HPDE6-E6E7 (cell line): ENCODE measurements around the gene IRGQ.
"Not testable (repeated sequence)": the region's sequence is repeated elsewhere in the genome, so short reads cannot be mapped to it uniquely, and the experiment has no call there.

ENCODE experiments used
- DNase-seq: peaks from one replicate; pipeline ENCODE4 v3.0.0; 2011; ENCODE audit warnings: missing footprints; ENCODE audit errors: extremely low spot score

IRGQ gene

DNA sequence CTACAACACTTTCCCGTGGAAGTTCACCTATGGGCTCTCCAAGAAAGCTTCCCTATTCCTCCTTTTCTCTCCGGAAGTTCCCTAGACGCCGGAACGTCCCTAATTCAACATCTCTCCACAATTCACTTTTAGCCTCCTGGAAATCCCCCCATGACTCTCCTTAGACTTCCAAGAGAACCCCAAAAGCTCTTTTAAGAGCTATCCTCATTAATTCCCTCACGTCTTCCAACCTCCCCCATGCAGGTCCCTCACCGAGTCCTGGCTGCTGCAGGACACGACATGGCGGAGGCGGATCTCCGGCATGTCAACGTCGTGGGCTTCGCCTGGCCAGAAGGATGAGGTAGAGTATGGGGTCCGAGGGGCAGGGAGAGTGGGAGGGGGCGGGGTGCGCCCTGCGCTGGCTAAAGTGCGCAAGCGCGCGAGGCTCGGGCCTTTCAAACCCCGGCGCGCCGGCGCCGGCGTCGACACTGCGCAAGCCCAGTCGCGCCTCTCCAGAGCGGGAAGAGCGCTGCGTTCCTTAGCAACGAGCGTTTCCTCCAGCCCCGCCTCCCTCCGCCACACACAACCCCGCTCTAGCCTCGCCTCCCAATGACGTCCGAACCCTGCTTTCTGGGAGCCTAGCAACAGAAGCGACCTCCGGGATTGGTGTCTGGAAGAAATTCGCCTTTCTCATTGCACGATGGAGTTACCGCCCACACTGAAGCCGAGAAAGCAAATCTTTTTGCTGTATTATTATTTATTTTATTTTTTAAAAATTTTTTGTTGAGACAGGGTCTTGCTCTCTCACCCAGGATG lies 20.6 kb downstream of the IRGQ start, which contains the start of the genes PINLYP and XRCC1:
Gene PINLYP, plus strand, starts transcription at position 646 of the 795 bp plus-strand sequence. CDS start 1,391 bp downstream, outside the sequence.
Gene XRCC1, minus strand, starts transcription at position 372 of the 795 bp plus-strand sequence. Its CDS starts 69 bp downstream, at position 303.
- peak; percentile 98 for DNase-seq

DNA sequence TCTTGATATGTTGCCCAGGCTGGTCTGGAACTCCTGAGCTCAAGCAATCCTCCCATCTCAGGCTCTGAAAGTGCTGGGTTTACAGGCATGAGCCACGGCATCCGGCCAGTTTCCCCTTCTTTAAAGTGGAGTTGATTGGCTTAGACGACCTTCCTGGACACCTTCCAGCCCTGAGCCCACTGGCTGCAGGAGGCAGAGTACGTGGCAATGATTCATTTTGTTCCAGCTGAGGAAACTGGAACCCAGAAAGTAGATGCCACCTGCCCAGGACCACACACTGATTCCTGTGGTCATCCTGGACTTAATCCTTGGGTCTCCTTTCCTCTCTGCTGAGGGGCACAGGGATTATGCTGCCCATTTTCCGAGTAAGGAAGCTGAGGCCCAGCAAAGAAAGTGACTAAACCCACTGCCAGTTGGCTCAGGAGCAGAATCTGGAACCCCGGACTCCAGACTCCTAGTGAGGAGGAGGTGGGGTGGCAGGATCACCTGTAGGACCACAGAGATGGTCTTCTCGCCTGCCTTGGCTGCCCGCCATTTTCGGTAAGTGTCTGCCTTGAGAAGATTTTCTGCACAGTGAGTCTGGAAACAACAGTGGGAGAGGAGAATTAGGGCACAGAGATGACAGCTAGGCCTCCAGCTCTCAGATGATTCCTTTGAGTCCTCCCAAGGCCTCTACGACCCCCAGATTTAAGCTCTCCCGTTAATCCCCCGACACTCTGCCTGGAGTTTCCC lies 21.3 kb downstream of the IRGQ start:
- DNase-seq, result no peak

DNA sequence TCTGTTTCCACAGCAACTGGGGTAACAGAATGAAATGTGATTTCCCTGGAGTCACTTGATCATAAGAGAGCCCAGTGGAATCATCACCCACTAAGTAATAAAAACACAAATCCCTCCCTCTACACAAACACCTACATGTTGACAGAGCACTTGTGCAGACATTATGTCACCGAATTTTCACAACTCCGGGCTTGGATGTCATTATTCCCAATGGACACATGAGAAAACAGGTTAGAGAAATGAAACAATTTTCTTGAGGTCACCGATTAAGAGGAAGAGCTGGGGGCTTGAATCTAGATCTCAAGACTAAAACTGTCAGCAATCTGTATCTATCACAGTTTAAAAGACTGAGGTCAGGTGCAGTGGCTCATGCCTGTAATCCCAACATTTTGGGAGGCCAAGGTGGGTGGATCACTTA lies 23.8 kb downstream of the IRGQ start:
- no peak for DNase-seq

DNA sequence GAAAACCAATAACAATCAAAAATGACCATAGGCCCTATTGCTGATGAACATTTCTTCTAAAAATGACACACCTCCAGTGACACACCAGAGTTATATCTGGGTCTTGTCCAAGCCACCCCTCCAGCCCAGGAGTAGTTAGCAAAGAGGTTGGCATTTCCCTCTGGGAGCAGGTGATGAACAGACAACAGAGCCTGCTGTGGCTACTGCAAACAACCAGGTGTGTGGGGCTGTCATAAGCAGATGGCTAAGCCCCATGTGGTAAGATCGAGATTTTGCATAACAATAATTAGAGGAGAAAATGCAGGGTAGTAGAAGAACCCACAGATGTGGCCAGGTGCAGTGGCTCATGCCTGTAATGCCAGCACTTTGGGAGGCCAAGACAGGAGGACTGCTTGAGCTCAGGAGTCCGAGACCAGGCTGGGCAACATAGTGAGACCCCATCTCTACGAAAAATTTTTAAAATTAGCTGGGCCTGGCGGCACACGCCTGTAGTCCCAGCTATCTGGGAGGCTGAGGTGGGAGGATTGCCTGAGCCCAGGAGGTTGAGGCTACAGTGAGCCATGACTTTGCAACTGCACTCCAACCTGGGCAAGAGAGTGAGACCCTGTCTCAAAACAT lies 25.7 kb downstream of the IRGQ start:
- DNase-seq, result no peak

DNA sequence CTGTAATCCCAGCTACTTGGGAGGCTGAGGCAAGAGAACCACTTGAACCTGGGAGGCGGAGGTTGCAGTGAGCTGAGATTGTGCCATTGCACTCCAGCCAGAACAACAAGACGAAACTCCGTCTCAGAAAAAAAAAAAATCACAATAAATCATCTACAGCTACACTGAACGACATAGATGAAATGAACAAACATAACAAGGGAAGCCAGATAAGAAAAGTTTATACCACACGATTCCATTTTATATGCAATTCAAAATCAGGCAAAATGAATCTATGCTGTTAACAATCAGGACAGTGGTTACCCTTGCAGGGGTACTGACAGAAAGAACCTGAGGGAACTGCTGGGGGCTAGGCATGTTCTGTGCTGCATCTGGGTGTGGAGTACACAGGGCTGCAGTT lies 26.3 kb downstream of the IRGQ start:
- no peak for DNase-seq

DNA sequence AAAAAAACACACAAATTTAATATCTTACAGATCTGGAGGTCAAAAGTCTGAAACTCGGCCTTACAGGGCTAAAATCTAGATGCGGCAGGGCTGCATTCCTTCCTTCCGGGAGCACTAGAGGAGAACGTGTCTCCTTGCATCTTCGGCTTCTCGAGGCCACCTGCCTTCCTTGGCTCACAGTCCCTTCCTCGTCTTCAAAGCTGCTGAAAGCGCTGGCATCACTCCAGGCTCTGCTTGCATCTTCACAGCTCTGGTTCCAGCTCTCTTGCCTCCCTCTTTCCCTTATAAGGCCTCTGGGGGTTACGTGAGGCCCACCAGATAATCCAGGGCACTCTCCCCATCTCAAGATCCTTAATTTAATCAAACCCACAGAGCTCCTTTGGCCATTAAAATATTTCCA lies 31.1 kb downstream of the IRGQ start:
- DNase-seq, result no peak

DNA sequence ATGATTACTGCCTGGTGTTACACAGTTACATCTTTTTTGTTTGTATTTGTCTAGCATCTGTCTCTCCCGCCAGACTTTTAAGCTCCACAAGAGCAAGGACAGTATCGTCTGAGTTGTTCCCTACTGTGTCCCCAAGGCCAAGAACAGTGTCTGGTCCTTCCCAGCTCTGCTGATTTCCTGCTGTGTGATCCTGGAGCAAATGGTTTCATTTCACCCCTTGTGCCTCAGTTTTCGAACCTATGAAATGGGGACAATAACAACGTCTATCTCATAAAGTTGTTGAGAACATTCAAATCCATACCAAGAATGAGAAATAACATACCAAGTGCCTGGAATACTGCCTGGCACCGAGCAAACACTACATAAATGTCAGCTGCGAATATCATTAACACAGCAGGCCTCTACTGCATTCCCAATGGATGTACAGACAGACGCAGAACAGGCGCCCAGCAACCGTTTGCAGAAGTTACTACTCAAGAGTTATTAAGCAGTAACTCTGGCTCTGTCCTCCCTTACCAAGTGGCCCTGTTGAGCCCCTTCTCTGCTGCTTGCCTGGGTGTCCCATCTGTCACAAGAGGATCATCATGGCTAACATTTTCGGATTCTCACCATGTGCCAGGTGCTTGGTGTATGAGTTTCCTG lies 32.0 kb downstream of the IRGQ start:
- no peak for DNase-seq

DNA sequence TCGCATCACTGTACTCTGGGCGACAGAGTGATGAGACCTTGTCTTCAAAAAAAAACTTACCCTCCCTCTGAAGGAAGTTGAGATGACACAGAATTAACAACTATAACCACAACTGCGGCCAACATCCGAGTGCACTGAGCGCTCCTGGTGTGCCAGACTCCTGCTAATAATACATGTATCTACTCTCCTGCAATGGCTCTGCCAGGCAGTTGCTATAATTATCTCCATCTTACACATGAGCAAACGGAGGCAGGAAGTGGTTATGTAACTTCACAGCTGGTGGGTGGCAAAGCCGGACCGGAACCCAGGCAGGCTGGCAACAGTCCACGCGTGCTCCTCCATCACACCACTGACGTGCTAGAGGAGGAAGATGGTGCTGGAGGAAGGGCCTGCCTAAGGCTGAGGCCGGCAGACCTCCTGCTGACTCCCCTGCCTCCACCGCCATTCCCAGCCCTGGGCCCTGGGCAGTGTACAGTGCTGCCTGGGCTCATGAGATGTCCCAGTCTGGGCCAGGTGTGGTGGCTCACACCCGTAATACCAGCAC lies 33.2 kb downstream of the IRGQ start:
- no peak for DNase-seq

DNA sequence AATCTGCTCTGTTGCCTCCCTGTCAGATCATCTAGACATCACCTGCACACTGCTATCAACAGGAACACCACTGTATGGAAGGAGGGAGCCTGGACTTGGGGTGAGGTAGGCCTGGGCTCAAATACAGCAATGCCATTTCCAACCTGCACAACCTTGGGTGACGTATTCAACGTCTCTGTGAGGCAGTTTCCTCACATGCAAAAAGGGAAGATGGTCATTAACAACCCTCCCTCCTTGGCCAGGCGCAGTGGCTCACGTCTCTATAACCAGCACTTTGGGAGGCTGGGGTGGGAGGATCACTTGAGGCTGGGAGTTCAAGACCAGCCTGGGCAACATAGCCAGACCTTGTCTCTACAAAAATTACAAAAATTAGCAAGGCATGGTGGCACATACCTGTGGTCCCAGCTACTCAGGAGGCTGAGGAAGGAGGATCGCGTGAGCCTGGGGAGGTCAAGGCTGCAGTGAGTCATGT lies 33.7 kb downstream of the IRGQ start:
- DNase-seq, result no peak

DNA sequence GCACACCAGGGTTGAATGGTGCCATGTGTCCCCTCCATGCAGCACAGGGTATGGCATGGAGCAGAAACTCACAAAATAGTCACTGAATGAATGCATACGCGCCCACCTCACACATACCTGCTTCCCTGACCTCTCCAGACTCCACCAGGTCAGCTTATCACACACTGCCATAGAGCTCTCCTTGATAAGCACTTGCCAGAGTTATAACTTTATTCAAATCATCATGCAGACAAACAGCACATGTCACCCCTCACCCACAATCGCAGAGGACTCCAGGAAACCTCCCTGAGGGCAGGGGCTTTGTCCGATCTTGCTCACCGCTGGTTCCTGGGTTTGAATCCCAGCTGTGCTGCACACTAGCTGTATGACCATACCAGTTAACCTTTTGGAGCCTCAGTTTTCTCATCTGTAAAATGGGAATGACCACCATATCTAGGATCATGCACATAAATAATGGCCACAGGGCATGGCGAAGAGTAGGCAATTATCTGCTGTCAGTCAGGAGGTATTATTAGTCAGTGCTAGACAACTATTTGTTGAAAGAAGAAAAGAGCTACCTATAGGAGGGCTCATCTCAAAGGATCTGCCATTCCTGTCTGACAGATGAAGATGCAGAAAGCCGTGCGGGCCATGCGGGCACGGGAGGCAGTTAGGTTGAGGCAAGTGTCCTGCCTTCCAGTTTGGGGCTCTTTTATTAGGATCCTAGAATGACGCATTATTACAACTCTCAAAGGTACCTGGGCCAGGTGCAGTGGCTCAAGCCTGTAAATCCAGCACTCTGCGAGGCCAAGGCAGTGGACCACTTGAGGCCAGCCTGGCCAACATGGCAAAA lies 34.6 kb downstream of the IRGQ start:
- DNase-seq, result no peak

DNA sequence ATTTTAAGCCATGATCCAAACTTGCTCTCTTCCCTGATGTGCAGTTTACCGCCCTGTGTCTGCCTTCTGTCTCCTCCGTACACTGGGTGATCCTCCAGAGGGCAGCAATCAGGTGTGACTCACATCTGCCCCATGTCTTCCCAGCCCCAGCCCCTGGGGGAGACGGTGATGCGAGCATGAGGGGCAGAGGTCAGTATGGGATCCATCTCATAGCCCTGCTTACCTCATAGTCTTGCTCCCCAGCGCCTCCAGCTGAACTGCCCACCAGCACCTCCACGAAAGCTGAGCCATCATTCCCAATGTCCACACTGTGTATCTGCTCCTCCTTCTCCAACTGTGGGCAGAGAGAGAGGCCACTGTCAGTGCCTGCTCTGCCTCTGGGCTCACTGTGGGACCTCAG lies 35.2 kb downstream of the IRGQ start:
- DNase-seq, result no peak

DNA sequence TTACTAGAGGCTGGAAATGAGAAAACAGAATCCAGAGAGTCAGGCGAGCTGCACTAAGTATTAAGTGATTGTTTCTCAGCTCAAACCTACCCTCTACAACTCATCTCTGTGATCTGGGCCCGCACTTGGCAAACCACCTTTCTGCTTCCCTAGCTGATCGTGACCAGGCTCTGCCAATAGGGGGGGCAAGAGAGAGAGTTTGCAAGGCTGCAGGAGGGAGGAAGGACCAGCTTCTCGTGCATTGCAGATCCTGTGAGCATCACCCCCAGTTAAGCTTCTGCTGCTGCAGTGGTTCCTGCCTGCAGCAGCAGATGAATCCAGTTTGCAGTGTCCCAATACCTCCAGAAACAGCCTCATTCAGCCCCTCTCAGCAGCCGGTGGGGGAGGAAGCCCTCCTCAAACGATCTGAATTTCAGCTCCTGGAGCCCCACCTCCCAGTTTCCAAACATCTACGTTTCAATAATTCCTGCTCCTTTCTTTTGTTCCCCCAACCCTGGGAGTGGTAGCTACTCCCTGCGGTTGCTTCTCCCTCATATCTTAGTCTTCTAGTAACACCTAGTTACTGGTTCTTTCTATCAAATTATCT lies 40.7 kb downstream of the IRGQ start:
- DNase-seq, result peak; percentile 50

DNA sequence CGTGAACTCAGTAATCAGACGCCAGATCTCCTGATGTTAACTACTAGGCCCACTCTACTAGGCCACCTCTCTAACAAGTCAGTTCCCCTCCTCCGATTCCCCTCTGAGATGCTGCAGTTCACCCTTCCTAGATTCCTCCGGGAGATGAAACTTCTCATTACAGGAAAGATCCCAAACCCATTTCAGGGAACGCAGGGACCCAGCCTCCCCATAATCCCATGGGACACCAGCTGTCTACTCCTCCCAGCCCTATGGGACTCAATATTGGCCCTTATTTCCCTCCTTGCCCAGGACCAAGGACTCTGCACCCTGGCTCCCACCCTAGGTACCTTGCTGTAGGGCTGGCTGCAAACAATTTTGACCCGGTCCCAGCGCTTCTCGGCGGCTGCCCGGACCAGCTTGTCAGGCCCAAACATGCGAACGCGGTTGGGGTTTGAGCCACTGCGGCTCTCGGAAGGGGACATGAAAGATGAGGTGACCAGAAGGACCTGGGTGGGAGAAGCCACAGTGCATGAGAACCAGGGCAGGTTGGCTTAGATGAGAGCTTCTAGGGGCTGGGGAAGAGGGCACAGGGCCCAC lies 41.5 kb downstream of the IRGQ start:
- no peak for DNase-seq

DNA sequence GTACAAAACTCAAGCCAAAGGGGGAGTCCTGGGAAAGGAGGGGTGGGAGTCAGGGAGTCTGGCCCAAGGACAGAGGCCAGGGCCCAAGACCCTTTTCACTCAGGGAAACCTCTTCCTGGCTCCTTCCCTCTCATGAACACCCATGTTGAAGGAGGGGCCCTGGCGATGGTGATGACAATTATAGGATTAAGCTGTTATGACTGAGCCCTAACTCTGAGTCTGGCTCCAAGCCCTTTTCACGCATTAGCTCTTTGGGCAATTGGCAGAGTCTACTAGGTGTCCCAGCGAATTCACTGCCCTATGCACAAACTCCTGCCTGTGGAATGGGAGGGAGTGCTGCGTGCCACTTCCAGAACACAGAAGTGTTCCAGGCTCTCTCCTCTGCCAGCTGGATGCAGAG lies 42.3 kb downstream of the IRGQ start:
- no peak for DNase-seq

DNA sequence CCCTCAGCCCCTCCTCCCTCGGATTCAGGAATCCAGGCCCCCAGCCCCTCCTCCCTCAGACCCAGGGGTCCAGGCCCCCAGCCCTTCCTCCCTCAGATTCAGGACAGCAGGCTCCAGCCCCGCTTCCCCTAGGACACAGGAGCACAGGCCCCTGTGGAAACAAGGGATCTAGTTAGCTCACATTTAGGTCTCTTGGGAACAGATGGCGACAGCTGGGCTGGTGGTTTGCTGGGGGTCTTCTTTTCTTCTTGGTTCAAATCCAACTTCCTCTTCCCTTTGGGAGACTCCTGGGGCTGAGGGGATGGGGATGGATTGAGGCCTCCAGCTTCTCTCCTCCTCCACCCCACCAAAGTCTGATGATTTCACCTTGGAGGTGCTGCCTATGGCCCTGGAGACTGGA lies 43.3 kb downstream of the IRGQ start:
- DNase-seq, result no peak

DNA sequence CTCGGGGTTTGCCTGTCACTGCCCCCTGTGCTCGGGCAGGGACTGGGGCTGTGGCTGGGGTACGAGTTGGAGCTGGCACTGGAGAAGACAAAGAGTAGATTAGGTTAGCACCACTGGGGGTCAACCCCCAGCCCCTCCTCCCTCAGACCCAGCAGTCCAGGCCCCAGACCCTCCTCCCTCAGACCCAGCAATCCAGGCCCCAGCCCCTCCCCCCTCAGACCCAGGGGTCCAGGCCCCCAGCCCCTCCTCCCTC lies 43.8 kb downstream of the IRGQ start:
- no peak for DNase-seq

DNA sequence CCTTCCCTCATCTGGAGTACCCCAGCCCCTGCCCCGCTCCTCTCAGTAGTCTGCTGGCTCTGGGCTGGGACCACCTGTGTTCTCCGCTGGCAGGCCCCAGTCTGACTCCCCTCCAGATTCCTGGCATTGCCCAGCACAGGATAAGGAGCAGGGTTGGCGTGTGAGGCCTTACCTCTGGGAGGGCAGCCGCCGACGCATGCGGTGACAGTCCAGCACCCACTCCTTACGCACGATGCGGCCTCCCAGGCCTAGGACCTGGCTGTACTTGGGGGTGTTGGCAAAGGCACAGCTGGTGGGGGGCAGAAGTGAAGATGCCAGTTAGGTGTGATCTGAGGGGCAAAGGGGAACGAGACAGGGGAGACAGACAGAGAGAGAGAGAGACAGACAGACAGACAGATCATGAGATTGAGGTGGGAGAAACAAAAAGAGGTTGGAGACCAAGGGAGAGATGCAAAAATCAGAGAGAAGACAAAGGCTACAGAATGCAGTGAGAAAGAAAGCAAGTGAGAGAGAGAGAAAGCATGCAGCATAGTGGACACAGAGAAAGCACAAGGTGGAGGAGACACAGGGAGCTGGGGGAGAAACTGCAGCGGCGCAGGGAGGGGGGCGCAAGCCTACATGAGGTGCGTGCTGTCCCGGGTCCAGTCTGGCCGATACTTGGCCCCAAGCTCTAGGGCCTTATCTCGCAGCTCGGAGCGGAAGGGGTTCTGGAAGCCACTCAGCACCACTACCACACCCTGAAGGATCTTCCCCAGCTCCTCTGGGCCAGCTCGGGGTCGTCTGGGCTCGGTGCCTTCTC lies 44.3 kb downstream of the IRGQ start:
- no peak for DNase-seq

DNA sequence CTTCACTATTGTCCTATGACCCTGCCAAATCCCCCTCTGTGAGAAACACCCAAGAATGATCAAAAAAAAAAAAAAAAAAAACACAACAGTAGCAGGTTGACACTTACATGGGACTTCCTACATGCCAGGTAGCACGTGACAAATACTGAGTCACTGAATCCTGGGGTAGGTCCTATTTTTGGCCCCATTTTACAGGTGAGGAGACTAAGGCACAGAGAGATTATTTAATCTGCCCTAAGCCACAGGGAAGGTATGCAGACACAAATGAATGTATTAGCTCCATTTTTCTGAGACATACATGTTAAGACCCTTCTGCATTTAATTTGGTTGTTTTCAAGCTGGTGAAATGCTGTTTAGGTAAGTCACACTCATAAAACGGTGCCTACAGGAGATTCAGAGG lies 47.2 kb downstream of the IRGQ start:
- DNase-seq, result no peak

DNA sequence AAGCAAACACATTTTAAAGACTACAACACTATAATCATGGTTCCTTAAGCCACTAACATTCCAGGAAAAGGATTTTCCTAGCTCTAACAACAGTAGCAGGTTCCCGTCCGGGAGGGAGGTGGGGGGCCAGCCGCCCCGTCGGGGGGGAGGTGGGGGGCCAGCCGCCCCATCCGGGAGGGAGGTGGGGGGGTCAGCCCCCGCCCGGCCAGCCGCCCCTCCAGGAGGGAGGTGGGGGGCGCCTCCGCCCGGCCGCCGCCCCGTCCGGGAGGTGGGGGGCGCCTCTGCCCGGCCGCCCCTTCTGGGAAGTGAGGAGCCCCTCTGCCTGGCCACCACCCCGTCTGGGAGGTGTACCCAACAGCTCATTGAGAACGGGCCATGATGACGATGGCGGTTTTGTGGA lies 48.0 kb downstream of the IRGQ start:
- DNase-seq, result not testable (repeated sequence)

DNA sequence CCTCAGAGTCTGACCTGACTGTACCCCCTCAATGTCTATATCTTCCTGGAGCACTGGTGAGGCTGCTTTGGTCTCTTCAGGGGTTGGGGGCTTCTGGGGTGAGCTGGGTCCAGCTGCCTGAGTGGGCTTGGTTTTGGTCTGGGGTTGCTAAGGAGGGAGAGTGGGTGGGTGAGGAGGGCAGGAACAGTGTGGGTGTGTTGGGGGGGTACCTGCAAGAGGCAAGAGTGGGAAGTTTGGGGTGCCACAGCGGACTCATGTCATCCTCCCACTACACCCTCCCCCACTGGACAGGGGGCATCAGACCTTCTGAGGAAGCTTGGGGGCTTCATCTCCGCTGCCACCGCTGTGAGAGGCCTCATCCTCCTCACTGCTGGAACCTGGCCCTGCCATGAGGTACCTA lies 49.4 kb downstream of the IRGQ start:
- DNase-seq, result no peak
